Measurements from ENCODE around the gene NLRP9.

DNA sequence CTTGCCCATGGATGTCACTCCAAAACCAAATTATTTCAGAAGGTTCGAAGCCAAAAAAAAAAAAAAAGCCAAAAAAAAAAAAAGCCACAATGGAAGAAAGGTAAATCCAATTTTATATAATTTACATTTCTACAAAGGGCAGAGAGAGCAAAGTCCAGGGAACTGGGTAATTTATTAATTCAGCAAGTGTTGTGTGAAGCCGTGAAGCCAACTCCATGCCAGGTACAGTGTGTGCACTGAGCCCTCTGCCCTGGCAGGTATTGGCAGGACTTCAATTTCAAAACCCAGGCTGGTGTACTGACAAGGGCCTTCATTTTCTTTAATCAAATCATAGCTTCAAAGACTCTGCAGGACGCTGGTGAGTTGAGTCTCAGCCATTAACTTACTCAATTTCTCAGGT is 15.2 kb upstream of the NLRP9 start:
- TF ChIP-seq, protein P1, sequence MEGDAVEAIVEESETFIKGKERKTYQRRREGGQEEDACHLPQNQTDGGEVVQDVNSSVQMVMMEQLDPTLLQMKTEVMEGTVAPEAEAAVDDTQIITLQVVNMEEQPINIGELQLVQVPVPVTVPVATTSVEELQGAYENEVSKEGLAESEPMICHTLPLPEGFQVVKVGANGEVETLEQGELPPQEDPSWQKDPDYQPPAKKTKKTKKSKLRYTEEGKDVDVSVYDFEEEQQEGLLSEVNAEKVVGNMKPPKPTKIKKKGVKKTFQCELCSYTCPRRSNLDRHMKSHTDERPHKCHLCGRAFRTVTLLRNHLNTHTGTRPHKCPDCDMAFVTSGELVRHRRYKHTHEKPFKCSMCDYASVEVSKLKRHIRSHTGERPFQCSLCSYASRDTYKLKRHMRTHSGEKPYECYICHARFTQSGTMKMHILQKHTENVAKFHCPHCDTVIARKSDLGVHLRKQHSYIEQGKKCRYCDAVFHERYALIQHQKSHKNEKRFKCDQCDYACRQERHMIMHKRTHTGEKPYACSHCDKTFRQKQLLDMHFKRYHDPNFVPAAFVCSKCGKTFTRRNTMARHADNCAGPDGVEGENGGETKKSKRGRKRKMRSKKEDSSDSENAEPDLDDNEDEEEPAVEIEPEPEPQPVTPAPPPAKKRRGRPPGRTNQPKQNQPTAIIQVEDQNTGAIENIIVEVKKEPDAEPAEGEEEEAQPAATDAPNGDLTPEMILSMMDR (IDR thresholded peaks at IDR 0.05) = no peak
- TF ChIP-seq POLR2A (IDR thresholded peaks at IDR 0.05) = no peak

Measured in esophagus squamous epithelium (tissue), 4 donors.